GM12878 (cell line): Measurements from ENCODE around the gene HSD3B1. TPM values are rescaled to one million over a fixed set of nuclear protein-coding genes. Genes with fewer than 3 reads are reported as not detected.

Source experiments
- ATAC-seq: fragments of 200-7000 bp; cut with Tn5 transposase; 3 replicates; pipeline ENCODE4 v1.9.1; 2020; ENCODE audit warnings: mild to moderate bottlenecking, moderate library complexity
- BruUV-seq: library from RNA; stranded (reverse); fragments of 400-500 nt; replicated peaks from 2 replicates; lab custom pipeline; 2021; lab: Mats Ljungman, UMichigan
- CTCF ChIA-PET: fragments of 300-600 bp; sonication (Branson Sonifier 250); formaldehyde crosslinking; extraction: SDS; loops from one replicate; lab custom pipeline; 2021; ENCODE audit warnings: inconsistent platforms; lab: Yijun Ruan, JAX
- POLR2A ChIA-PET: fragments of 350-600 bp; formaldehyde crosslinking; extraction: SDS; loops from one replicate; lab custom pipeline; 2021; ENCODE audit warnings: inconsistent platforms; lab: Charles Lee
- RAD21 ChIA-PET: fragments of 300-600 bp; sonication (Branson Sonifier 250); formaldehyde crosslinking; loops from one replicate; lab custom pipeline; 2023; ENCODE audit warnings: antibody characterized with exemption; ENCODE audit not compliant: unreplicated experiment; lab: Charles Lee
- SMC1A ChIA-PET: fragments of 300-600 bp; sonication (Branson Sonifier 250); formaldehyde crosslinking; loops from one replicate; lab custom pipeline; 2023; ENCODE audit not compliant: unreplicated experiment, uncharacterized antibody; lab: Charles Lee
- DNase-seq: peaks from one replicate; pipeline ENCODE4 v3.0.0-alpha.2; 2011; ENCODE audit warnings: low read depth, low spot score
- FAIRE-seq: peaks from 3 replicates; lab custom pipeline; 2011; peaks lifted over from hg19 to GRCh38; lab: Jason Lieb, UNC
- H2AFZ ChIP-seq: 2 replicates; pipeline ENCODE4 v1.6.0; 2011; ENCODE audit warnings: low read depth, low read length, control low read depth; ENCODE audit not compliant: control insufficient read depth
- H3K27ac ChIP-seq: 2 replicates; pipeline ENCODE4 v1.5.1; 2011; ENCODE audit warnings: control low read depth; ENCODE audit not compliant: control insufficient read depth, insufficient read depth
- H3K27me3 ChIP-seq, 2 experiments: replicated peaks in 1 of 2; 2 replicates each; pipeline versions ENCODE4 v1.6.0 to v1.6.1; 2011; ENCODE audit warnings: low read length in 1 of 2; ENCODE audit not compliant: control insufficient read depth in 2 of 2, insufficient read depth in 2 of 2
- H3K36me3 ChIP-seq, 2 experiments: 2 replicates each; pipeline ENCODE4 v1.5.1; 2011; ENCODE audit warnings: low read length in 1 of 2; ENCODE audit not compliant: control insufficient read depth in 2 of 2, insufficient read depth in 2 of 2
- H3K4me1 ChIP-seq: 2 replicates; pipeline ENCODE4 v1.6.1; 2011; ENCODE audit warnings: mild to moderate bottlenecking, low read length, moderate library complexity, mixed read lengths; ENCODE audit not compliant: control insufficient read depth, insufficient read depth
- H3K4me2 ChIP-seq: 2 replicates; pipeline ENCODE4 v1.6.0; 2011; ENCODE audit warnings: control low read depth; ENCODE audit not compliant: control insufficient read depth, insufficient read depth
- H3K4me3 ChIP-seq: fragments of 200-600 bp; sonication (generic); 2 replicates; pipeline ENCODE4 v1.5.1; 2016
- H3K79me2 ChIP-seq: 2 replicates; pipeline ENCODE4 v1.6.0; 2011; ENCODE audit warnings: low read length; ENCODE audit not compliant: control insufficient read depth, insufficient read depth
- H3K9ac ChIP-seq: 2 replicates; pipeline ENCODE4 v1.8.0; 2011; ENCODE audit warnings: low read length, control low read depth, mixed read lengths; ENCODE audit not compliant: control insufficient read depth, insufficient read depth
- H3K9me3 ChIP-seq: replicated peaks from 3 replicates; pipeline ENCODE4 v1.5.1; 2011; ENCODE audit warnings: mild to moderate bottlenecking, low read length; ENCODE audit not compliant: control insufficient read depth, insufficient read depth
- H4K20me1 ChIP-seq: 2 replicates; pipeline ENCODE4 v1.6.0; 2011; ENCODE audit not compliant: control insufficient read depth, insufficient read depth
- DPF2 ChIP-seq: fragments of 450-650 bp; IDR thresholded peaks from 2 replicates; pipeline ENCODE4 v1.6.1; 2017; ENCODE audit warnings: mild to moderate bottlenecking
- ELK1 ChIP-seq: IDR thresholded peaks from 2 replicates; pipeline ENCODE4 v1.6.1; 2012; ENCODE audit warnings: low read depth, low read length, improper control_type of control experiment
- HDGF ChIP-seq: fragments of 450-650 bp; IDR thresholded peaks from 2 replicates; pipeline ENCODE4 v1.6.1; 2016; ENCODE audit warnings: antibody characterized with exemption
- NFIC ChIP-seq: IDR thresholded peaks from 2 replicates; pipeline ENCODE4 v1.6.1; 2012; ENCODE audit warnings: low read depth, mild to moderate bottlenecking, inconsistent platforms, low read length, moderate library complexity
- NFYA ChIP-seq: IDR thresholded peaks from 2 replicates; pipeline ENCODE4 v1.6.1; 2011; ENCODE audit warnings: low read depth, mild to moderate bottlenecking, low read length, improper control_type of control experiment, borderline replicate concordance
- NR2C1 ChIP-seq: fragments of 450-650 bp; IDR thresholded peaks from 2 replicates; pipeline ENCODE4 v1.6.1; 2017; ENCODE audit warnings: antibody characterized with exemption, mild to moderate bottlenecking, moderate library complexity
- NR2C2 ChIP-seq: IDR thresholded peaks from 2 replicates; pipeline ENCODE4 v1.6.1; 2011; ENCODE audit warnings: borderline replicate concordance, low read depth; ENCODE audit not compliant: control insufficient read depth, insufficient read length
- POLR2AphosphoS2 ChIP-seq: IDR thresholded peaks from 2 replicates; pipeline ENCODE4 v1.6.1; 2011; ENCODE audit warnings: low read depth, mild to moderate bottlenecking, low read length, improper control_type of control experiment, moderate library complexity
- RB1 ChIP-seq: fragments of 450-650 bp; formaldehyde crosslinking; IDR thresholded peaks from 2 replicates; pipeline ENCODE4 v1.6.1; 2017; ENCODE audit warnings: mild to moderate bottlenecking, borderline replicate concordance
- RFX5 ChIP-seq: IDR thresholded peaks from 2 replicates; pipeline ENCODE4 v1.6.1; 2011; ENCODE audit warnings: low read depth, low read length, improper control_type of control experiment
- SMAD1 ChIP-seq: fragments of 450-650 bp; IDR thresholded peaks from 2 replicates; pipeline ENCODE4 v1.6.1; 2018; ENCODE audit warnings: mild to moderate bottlenecking, low read depth; ENCODE audit not compliant: partially characterized antibody
- SMAD5 ChIP-seq: IDR thresholded peaks from 2 replicates; pipeline ENCODE4 v1.6.1; 2016; ENCODE audit warnings: antibody characterized with exemption, low read depth
- WRNIP1 ChIP-seq: IDR thresholded peaks from 2 replicates; pipeline ENCODE4 v1.6.1; 2011; ENCODE audit warnings: low read depth, low read length, improper control_type of control experiment, borderline replicate concordance
- ZBTB11 ChIP-seq: fragments of 450-650 bp; formaldehyde crosslinking; IDR thresholded peaks from 2 replicates; pipeline ENCODE4 v1.5.0; 2022; ENCODE audit warnings: mild to moderate bottlenecking, missing genetic modification characterization
- WGBS: methylation state at CpG from one replicate; pipeline ENCODE4 v1.1.6; 2016; ENCODE audit warnings: low lambda C conversion rate; ENCODE audit not compliant: insufficient replicate concordance, insufficient coverage; ENCODE audit errors: missing lambda C conversion rate; 5-methylcytosine and 5-hydroxymethylcytosine counted together
- in situ Hi-C: fragments of 300-500 bp; cut with MboI; formaldehyde crosslinking; loops from 9 replicates; pipeline ENCODE4 v1.14.3; 2018; ENCODE audit warnings: mixed read lengths
- intact Hi-C: fragments of 100-400 bp; cut with micrococcal nuclease; formaldehyde crosslinking; loops from one replicate; pipeline ENCODE4 v1.14.2; 2022; ENCODE audit not compliant: unreplicated experiment
- polyA plus RNA-seq, 11 experiments: library from polyadenylated mRNA; depleted of rRNA in 4 of 11; unstranded in 6 of 11; stranded (reverse) in 5 of 11; fragments of >200 nt; fragmentation: Nextera tagmentation in 4 of 11; fragmentation: Illumina TruSeq in 1 of 11; extraction: Ambion mirVana in 4 of 11; extraction: Trizol in 1 of 11; gene quantifications; 1 replicate in 1 of 11; 2 replicates in 10 of 11; pipeline versions ENCODE4 v1.2.1 to v1.2.3, GENCODE V29; 2011 to 2016; ENCODE audit warnings: inconsistent platforms in 2 of 11, missing spikeins in 2 of 11, low read depth in 1 of 11
- total RNA-seq, 4 experiments: library from RNA; depleted of rRNA in 3 of 4; stranded (reverse); fragments of >200 nt in 3 of 4; fragmentation: Illumina TruSeq in 1 of 4; extraction: Trizol in 1 of 4; gene quantifications; 2 replicates each; pipeline versions ENCODE4 v1.2.1 to v1.2.3, GENCODE V29; 2013 to 2021
- TF ChIP-seq, protein P1 (sequence below): IDR thresholded peaks from 2 replicates; pipeline ENCODE4 v1.6.1; 2011; ENCODE audit warnings: mild to moderate bottlenecking, low read depth, low read length, moderate library complexity; ENCODE audit not compliant: insufficient replicate concordance
- TF ChIP-seq, protein P2 (sequence below): fragments of 450-650 bp; conservative IDR thresholded peaks from 2 replicates; pipeline ENCODE4 v1.6.1; 2017; ENCODE audit warnings: mild to moderate bottlenecking, moderate library complexity

HSD3B1 gene
- total and polyA plus RNA-seq, 10 of the 15 experiments (the other 5 are each of a cell fraction or from before 2014, with no cell fraction given): not detected

GRCh38 chr1:119510046-119510445 is 3.0 kb downstream of the HSD3B1 start (continued):
- no peak for TF ChIP-seq NFYA
- no peak for TF ChIP-seq WRNIP1
- no peak for TF ChIP-seq POLR2AphosphoS2
- TF ChIP-seq, protein P1, sequence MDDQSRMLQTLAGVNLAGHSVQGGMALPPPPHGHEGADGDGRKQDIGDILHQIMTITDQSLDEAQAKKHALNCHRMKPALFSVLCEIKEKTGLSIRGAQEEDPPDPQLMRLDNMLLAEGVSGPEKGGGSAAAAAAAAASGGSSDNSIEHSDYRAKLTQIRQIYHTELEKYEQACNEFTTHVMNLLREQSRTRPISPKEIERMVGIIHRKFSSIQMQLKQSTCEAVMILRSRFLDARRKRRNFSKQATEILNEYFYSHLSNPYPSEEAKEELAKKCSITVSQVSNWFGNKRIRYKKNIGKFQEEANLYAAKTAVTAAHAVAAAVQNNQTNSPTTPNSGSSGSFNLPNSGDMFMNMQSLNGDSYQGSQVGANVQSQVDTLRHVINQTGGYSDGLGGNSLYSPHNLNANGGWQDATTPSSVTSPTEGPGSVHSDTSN: no peak

GRCh38 chr1:119515221-119515620 is 8.2 kb downstream of the HSD3B1 start:
- POLR2A ChIA-PET: no interaction called here
- SMC1A ChIA-PET: no interaction called here
- intact Hi-C loops: no loop called here
- Histone ChIP-seq H3K27ac (no peak overlapping the region), H3K4me3 (no peak overlapping the region), H3K9me3 (no peaks in the 10 kb centered on the region), H3K36me3 (no peaks in the 10 kb centered on the region), H2AFZ (no peak overlapping the region), H3K4me1 (no peaks in the 10 kb centered on the region), H3K79me2 (no peaks in the 10 kb centered on the region), H3K27me3 (no peaks in the 10 kb centered on the region), H4K20me1 (no peaks in the 10 kb centered on the region), H3K9ac (no peak overlapping the region), H3K4me2 (no peak overlapping the region)
- no peak for DNase-seq
- in situ Hi-C loops: no loop called here
- WGBS: 41% methylated on average over 5 of the region's 5 CpGs
- ATAC-seq: no peak
- TF ChIP-seq NR2C2 (no peak), SMAD5 (no peak), NFIC (no peak), HDGF (no peak), NFYA (no peak), SMAD1 (no peak), ZBTB11 (CRISPR knock-in tag) (no peak), RFX5 (no peak), DPF2 (no peak), NR2C1 (no peak), RB1 (no peak), ELK1 (no peak)
- TF ChIP-seq, protein P2, sequence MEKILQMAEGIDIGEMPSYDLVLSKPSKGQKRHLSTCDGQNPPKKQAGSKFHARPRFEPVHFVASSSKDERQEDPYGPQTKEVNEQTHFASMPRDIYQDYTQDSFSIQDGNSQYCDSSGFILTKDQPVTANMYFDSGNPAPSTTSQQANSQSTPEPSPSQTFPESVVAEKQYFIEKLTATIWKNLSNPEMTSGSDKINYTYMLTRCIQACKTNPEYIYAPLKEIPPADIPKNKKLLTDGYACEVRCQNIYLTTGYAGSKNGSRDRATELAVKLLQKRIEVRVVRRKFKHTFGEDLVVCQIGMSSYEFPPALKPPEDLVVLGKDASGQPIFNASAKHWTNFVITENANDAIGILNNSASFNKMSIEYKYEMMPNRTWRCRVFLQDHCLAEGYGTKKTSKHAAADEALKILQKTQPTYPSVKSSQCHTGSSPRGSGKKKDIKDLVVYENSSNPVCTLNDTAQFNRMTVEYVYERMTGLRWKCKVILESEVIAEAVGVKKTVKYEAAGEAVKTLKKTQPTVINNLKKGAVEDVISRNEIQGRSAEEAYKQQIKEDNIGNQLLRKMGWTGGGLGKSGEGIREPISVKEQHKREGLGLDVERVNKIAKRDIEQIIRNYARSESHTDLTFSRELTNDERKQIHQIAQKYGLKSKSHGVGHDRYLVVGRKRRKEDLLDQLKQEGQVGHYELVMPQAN: no peak
- RAD21 ChIA-PET: no interaction called here
- no TSS peak for BruUV-seq
- CTCF ChIA-PET: no interaction called here
- no peak for FAIRE-seq
